Measurements from ENCODE around the gene SPATA24.
"Not testable (repeated sequence)": the region's sequence is repeated elsewhere in the genome, so short reads cannot be mapped to it uniquely, and the experiment has no call there.

Gene SPATA24

GRCh38 chr5:139382807-139383206 lies 21.1 kb downstream of the SPATA24 start:
- DNase-seq, result no peak

- no peak for DNase-seq
Measured at GRCh38 chr5:139381837-139382761, 21.8 kb downstream of the SPATA24 start.

GRCh38 chr5:139379626-139380449 lies 24.1 kb downstream of the SPATA24 start:
- DNase-seq, result no peak

DNA sequence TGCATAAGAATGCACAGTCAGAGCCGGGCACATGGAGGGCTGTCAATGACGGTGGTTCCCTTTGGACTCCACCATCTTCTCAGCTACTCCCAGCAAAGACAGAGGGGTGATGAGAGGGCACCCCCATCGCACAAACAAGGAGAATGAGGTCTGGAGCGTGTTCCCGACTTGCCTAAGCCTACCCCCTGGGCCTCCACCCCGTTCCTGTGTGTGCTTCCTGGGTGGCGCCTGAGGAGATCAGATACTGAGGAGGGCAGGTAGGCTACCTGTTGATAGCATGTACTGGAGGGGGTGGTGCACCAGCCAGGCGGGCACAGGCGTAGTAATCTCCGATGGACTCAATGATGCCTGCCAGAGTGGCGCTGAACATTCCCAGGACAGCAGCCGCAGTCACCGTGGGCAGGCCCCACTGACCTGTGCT lies 24.9 kb downstream of the SPATA24 start:
- DNase-seq, result no peak

DNA sequence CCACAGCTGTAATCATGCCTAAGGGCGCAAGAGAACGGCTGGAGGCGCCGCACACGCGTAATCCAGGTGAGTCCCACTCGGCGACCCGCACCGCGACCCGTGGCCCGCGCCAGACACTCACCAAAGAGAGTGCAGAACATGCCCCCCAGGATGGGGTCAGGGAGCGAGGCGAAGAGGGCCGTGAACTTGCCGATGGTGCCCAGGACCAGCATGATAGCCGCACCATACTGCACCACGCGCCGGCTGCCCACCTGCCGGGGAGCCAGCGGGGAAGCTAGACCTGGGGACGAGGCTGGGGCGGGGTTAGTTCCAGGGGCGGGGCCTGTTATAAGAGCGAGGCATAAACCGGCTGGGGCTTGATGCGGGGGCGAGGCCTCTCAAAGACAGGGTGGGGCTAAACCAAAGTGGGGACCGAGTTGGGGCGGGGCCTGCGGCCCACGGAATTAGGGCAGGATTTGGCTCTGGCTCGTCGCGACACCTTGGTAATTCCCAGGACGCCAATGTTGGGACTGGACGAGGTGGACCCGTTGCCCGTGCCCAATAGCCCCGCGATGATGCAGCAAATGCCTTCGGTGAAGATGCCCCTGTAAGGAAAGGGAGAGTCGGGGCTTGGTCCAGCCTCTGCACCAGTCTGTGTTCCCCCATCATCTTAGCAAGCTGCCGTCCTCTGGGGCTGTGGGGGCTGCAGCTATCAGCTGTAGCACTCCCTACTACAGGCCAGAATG lies 25.6 kb downstream of the SPATA24 start:
- DNase-seq, result no peak

- DNase-seq, result no peak
Measured at GRCh38 chr5:139377226-139377625, 26.7 kb downstream of the SPATA24 start.

- DNase-seq, result no peak
Measured at GRCh38 chr5:139376364-139376763, 27.5 kb downstream of the SPATA24 start.

- DNase-seq, result no peak
Measured at GRCh38 chr5:139374909-139375308, 29.0 kb downstream of the SPATA24 start.

DNA sequence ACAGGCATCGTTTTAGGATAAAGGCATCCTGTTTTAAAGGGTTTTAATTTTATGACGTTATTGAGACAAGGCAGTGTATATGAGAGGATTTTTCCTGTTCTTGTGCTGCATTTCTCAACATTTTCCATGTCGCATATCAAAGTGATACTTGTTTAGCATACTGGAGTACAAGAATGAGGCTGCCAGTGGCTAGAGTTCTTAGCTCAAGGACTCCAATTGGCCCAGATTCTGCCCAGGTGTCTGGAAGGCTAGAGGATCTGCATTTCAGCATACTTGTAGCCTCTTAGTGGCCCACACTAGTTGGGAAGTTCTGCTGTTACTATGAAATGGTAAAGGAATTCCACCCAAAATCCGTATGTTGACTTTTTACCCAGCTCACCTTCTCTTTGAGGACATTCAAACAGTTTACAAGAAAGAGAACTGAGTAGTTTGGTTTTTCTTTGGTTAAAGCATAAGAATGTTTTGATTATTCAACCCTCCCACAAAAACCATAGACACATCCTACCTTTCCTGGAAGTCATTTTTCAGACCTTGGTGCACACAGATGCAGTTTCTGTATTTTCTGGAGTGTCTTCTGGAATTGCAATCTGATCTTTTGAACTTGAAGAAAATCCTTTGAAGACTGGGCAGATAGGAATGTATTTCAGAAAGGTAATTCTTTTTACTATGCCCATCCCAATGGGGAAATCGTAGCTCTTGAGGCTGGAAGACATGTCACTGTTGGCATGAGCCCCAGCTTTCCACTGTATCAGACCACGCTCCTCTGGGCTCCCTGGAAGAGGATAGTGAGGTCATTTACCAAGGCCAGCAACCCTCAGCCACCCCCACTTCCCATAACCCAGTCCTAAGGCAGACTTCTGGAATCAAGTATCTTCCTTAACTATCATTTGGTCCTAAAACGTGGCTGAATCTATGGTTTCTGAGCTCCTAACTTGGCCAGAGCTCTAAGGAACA lies 32.1 kb downstream of the SPATA24 start:
- DNase-seq, result no peak

- no peak for DNase-seq
Measured at GRCh38 chr5:139369181-139369580, 34.7 kb downstream of the SPATA24 start.

DNA sequence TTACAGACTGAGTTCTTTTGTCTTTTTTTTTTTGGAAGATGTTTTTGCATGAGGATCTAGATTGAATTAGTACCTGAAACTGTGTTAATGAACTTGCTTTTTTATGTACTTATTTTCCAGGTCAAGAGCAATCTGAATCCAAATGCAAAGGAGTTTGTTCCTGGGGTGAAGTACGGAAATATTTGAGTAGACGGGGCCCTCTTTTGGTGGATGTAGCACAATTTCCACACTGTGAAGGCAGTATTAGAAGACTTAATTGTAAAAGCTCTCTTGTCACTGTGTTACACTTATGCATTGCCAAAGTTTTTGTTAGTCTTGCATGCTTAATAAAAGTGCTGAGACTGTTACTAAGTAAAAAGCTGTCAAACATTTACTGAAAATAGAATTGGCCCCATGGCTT lies 35.3 kb downstream of the SPATA24 start:
- DNase-seq, result no peak

DNA sequence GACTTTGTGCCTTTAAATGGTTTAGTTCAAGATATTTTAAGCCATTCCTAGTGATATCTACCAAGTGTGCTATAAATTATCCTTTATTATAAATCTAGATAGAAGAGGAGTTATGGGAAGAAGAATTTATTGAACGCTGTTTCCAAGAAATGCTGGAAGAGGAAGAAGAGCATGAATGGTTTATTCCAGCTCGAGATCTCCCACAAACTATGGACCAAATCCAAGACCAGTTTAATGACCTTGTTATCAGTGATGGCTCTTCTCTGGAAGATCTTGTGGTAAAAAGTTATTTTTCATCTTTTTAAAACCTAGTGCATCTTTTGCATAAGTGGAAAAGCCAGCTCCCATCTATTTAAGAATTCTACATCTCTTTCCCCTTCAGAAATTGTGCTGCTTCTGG lies 39.4 kb downstream of the SPATA24 start:
- no peak for DNase-seq

- no peak for DNase-seq
Measured at GRCh38 chr5:139363937-139364336, 40.0 kb downstream of the SPATA24 start.

- no peak for DNase-seq
Measured at GRCh38 chr5:139361835-139362429, 42.0 kb downstream of the SPATA24 start.

GRCh38 chr5:139360384-139360783 lies 43.5 kb downstream of the SPATA24 start:
- no peak for DNase-seq

DNA sequence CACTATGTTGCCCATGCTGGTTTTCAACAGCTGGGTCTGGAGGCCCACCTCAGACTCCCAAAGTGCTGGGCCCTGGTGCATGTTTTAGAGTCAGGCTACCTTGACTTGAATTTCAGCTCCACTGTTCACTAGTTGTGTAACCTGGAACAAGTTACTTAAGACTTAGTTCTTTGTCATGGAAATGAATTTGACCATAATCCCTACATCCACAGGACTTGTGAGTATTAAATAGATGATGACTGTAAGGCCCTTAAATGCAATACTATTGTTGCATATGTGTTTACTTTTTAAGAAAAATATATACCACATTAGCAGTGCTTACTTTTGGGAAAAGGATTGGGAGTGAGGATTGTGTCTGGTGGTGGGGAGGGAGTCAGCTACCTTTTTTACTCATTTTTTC lies 45.8 kb downstream of the SPATA24 start:
- no peak for DNase-seq

GRCh38 chr5:139355900-139356299 lies 48.0 kb downstream of the SPATA24 start:
- DNase-seq, result not testable (repeated sequence)

GRCh38 chr5:139354186-139354585 lies 49.7 kb downstream of the SPATA24 start:
- no peak for DNase-seq

- not testable (repeated sequence) for DNase-seq
Measured at GRCh38 chr5:139347863-139348262, 56.0 kb downstream of the SPATA24 start.
